ENCODE results near the gene HARBI1. TPM values are rescaled to one million over a fixed set of nuclear protein-coding genes. Genes with fewer than 3 reads are reported as not detected.

The HARBI1 gene
- total RNA-seq, 1 experiment from 2014 or later, result 7.6 TPM

DNA sequence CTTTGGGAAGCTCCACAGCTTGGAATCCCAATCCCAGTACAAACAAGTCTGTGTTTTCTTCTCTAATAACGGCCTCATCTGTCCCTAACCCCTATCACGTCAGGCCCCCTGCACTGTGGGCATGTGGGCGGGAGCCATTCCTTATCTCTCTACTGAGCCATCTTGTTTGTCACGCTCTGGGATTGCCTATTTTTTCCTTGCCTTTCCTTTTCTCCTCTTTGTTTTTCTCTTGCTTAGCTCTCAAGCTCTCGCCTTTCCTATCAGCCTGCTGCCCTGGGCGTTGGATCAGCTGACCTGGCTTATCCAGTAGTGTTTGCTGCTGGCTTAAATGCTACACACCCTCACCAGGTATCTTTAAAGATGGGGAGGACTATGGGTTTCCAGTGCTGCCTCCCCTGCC lies 47.6 kb upstream of the HARBI1 start:
- no peaks in the 10 kb centered on the region for H3K27me3 ChIP-seq (replicated peaks; ENCODE audit: control insufficient read depth, insufficient read depth, low read length)
- Mint-ChIP-seq H3K27ac (ENCODE audit: unreplicated experiment) (no peak overlapping the region), H3K4me3 (ENCODE audit: unreplicated experiment) (no peak overlapping the region), H3K9me3 (ENCODE audit: unreplicated experiment) (no peaks in the 10 kb centered on the region), H3K4me1 (ENCODE audit: low read depth, unreplicated experiment) (no peaks in the 10 kb centered on the region), H3K36me3 (ENCODE audit: insufficient read depth, unreplicated experiment) (peaks cover 77% of the 10 kb centered on the region), H3K27me3 (ENCODE audit: insufficient read depth, unreplicated experiment) (no peaks in the 10 kb centered on the region)
- no TSS peak for BruUV-seq (replicated peaks)
- H3K9me3 ChIP-seq, result no peaks in the 10 kb centered on the region
- CTCF ChIA-PET, result no interaction called here
- TF ChIP-seq, protein P1, sequence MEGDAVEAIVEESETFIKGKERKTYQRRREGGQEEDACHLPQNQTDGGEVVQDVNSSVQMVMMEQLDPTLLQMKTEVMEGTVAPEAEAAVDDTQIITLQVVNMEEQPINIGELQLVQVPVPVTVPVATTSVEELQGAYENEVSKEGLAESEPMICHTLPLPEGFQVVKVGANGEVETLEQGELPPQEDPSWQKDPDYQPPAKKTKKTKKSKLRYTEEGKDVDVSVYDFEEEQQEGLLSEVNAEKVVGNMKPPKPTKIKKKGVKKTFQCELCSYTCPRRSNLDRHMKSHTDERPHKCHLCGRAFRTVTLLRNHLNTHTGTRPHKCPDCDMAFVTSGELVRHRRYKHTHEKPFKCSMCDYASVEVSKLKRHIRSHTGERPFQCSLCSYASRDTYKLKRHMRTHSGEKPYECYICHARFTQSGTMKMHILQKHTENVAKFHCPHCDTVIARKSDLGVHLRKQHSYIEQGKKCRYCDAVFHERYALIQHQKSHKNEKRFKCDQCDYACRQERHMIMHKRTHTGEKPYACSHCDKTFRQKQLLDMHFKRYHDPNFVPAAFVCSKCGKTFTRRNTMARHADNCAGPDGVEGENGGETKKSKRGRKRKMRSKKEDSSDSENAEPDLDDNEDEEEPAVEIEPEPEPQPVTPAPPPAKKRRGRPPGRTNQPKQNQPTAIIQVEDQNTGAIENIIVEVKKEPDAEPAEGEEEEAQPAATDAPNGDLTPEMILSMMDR (IDR thresholded peaks at IDR 0.05; ENCODE audit: insufficient read depth in 1 of 2, low read depth in 1 of 2, low read length in 1 of 2, severe bottlenecking in 1 of 2, unreplicated experiment in 1 of 2), result no peak
- no peak for DNase-seq
- no peak overlapping the region for H3K4me3 ChIP-seq (ENCODE audit: low read depth, low read length)
- intact Hi-C loops (cut with micrococcal nuclease; ENCODE audit: unreplicated experiment), result no loop called here
- POLR2A ChIA-PET, result no interaction called here
- no peaks in the 10 kb centered on the region for H3K4me1 ChIP-seq
- H3K36me3 ChIP-seq (ENCODE audit: control insufficient read depth, insufficient read depth, low read length), result peaks cover 4% of the 10 kb centered on the region

DNA sequence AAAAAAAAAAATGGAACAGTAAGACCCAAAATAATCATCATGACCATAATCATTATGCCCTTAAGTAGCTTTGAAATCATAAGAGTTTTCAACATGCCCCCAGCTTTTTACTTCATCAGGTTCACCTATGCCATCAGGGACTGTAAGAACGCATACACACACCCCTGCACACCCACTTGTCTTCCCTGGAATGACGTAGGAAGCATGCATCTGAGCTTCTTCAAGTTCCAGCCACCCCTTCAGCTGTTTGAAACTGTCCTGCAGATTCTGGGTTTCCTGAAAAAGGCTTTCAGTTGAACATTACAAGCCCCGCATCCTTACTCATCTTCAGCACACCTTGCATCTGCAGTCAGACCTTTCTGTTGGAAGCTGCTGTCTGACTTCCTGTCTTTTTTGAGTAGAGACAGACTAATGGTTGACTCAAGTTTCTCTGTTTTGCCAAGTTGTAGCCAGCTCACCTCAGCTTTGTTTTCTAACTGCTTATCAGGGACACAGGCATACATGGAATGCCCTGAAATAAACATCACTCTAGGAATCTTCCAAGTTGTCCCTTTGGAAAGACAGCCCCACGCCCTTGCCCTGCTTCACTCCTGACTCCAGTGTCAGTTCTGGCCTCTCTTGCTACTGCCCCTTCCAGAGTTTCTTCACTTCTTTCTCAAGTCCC lies 46.4 kb upstream of the HARBI1 start:
- H3K4me3 Mint-ChIP-seq (ENCODE audit: unreplicated experiment), result no peak overlapping the region
- no peak overlapping the region for H3K27ac Mint-ChIP-seq (ENCODE audit: unreplicated experiment)
- ChIA-PET CTCF (no interaction called here), POLR2A (no interaction called here)
- H3K27me3 Mint-ChIP-seq (ENCODE audit: insufficient read depth, unreplicated experiment), result no peaks in the 10 kb centered on the region
- TF ChIP-seq, protein P1 (IDR thresholded peaks at IDR 0.05; ENCODE audit: insufficient read depth in 1 of 2, low read depth in 1 of 2, low read length in 1 of 2, severe bottlenecking in 1 of 2, unreplicated experiment in 1 of 2), result no peak
- intact Hi-C loops (cut with micrococcal nuclease; ENCODE audit: unreplicated experiment), result no loop called here
- H3K4me1 ChIP-seq, result no peaks in the 10 kb centered on the region
- no TSS peak for BruUV-seq (replicated peaks)
- H3K36me3 ChIP-seq (ENCODE audit: control insufficient read depth, insufficient read depth, low read length), result peaks cover 4% of the 10 kb centered on the region; the same call in 1 of the 2 replicates
- no peaks in the 10 kb centered on the region for H3K9me3 Mint-ChIP-seq (ENCODE audit: unreplicated experiment)
- H3K36me3 Mint-ChIP-seq (ENCODE audit: insufficient read depth, unreplicated experiment), result peaks cover 78% of the 10 kb centered on the region
- no peaks in the 10 kb centered on the region for H3K4me1 Mint-ChIP-seq (ENCODE audit: low read depth, unreplicated experiment)
- DNase-seq, result no peak
- H3K9me3 ChIP-seq, result no peaks in the 10 kb centered on the region
- H3K4me3 ChIP-seq (ENCODE audit: low read depth, low read length), result no peak overlapping the region
- H3K27me3 ChIP-seq (replicated peaks; ENCODE audit: control insufficient read depth, insufficient read depth, low read length), result no peaks in the 10 kb centered on the region

DNA sequence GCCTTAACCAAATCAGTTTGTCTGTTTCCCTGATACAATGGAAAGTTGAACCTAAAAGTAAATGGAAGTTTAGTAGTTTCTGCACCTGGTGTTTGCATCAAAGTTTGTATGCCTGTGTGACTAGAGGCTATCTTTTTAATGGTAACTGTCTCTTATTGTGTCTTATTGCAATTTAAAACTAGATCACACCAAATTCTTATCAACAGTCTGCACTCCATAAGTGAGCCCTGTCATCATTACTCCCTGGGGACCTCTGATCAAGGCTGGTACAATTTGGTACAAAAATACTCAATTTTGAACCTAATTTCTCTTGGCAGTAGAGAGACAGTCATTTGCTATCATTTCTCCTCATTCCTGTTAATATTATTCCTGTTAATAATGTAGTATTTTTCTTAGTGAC lies 45.3 kb upstream of the HARBI1 start:
- DNase-seq, result no peak
- POLR2A ChIA-PET, result interaction anchor here (0.6 kb wide), 1 partner anchor 45 kb away, joined by 4 read pairs; no protein-coding TSS in a partner anchor
- Histone ChIP-seq H3K4me3 (ENCODE audit: low read depth, low read length) (no peak overlapping the region), H3K4me1 (no peaks in the 10 kb centered on the region), H3K27me3 (replicated peaks; ENCODE audit: control insufficient read depth, insufficient read depth, low read length) (no peaks in the 10 kb centered on the region), H3K9me3 (no peaks in the 10 kb centered on the region), H3K36me3 (ENCODE audit: control insufficient read depth, insufficient read depth, low read length) (peaks cover 4% of the 10 kb centered on the region; the same call in 1 of the 2 replicates)
- Mint-ChIP-seq H3K4me1 (ENCODE audit: low read depth, unreplicated experiment) (no peaks in the 10 kb centered on the region), H3K9me3 (ENCODE audit: unreplicated experiment) (no peaks in the 10 kb centered on the region), H3K27ac (ENCODE audit: unreplicated experiment) (no peak overlapping the region), H3K27me3 (ENCODE audit: insufficient read depth, unreplicated experiment) (no peaks in the 10 kb centered on the region), H3K4me3 (ENCODE audit: unreplicated experiment) (no peak overlapping the region), H3K36me3 (ENCODE audit: insufficient read depth, unreplicated experiment) (peaks cover 86% of the 10 kb centered on the region)
- TF ChIP-seq, protein P1 (IDR thresholded peaks at IDR 0.05; ENCODE audit: insufficient read depth in 1 of 2, low read depth in 1 of 2, low read length in 1 of 2, severe bottlenecking in 1 of 2, unreplicated experiment in 1 of 2), result no peak
- intact Hi-C loops (cut with micrococcal nuclease; ENCODE audit: unreplicated experiment), result no loop called here
- no TSS peak for BruUV-seq (replicated peaks)
- CTCF ChIA-PET, result no interaction called here
